K562 (cell line): ENCODE data around the gene SDR39U1. TPM values are rescaled to one million over a fixed set of nuclear protein-coding genes. Genes with fewer than 3 reads are reported as not detected.

Experiments
- BACH1 ChIP-seq: fragments of 200-800 bp; sonication (Bioruptor generic); IDR thresholded peaks from 2 replicates; pipeline ENCODE4 v1.6.1; 2016; ENCODE audit warnings: missing genetic modification characterization, missing compliant biosample characterization
- CBX2 ChIP-seq: fragments of 200-600 bp; sonication (generic); IDR thresholded peaks from one replicate; pipeline ENCODE4 v1.6.1; 2012; ENCODE audit warnings: mild to moderate bottlenecking, low read length, inconsistent platforms; ENCODE audit not compliant: insufficient read depth, poor library complexity, severe bottlenecking
- KDM4B ChIP-seq, 2 experiments: fragments of 450-650 bp in 1 of 2; sonication (generic) in 1 of 2; IDR thresholded peaks; 2 replicates each; pipeline ENCODE4 v1.6.1; 2016 to 2017; ENCODE audit warnings: borderline replicate concordance in 2 of 2, antibody characterized with exemption in 1 of 2, low read depth in 1 of 2, mild to moderate bottlenecking in 1 of 2
- MXI1 ChIP-seq: IDR thresholded peaks from 2 replicates; pipeline ENCODE4 v1.6.1; 2011; ENCODE audit warnings: low read depth, mild to moderate bottlenecking, improper control_type of control experiment, low read length
- NELFE ChIP-seq: IDR thresholded peaks from 2 replicates; pipeline ENCODE4 v1.6.1; 2011; ENCODE audit warnings: mild to moderate bottlenecking; ENCODE audit not compliant: insufficient read depth, insufficient read length
- NFIX ChIP-seq: fragments of 250-450 bp; sonication (Bioruptor Pico); IDR thresholded peaks from 2 replicates; pipeline ENCODE4 v1.4.0; 2020; ENCODE audit warnings: low read depth, mild to moderate bottlenecking, moderate library complexity
- RAD21 ChIP-seq, 2 experiments: fragments of 250-450 bp in 1 of 2; fragments of 450-650 bp in 1 of 2; sonication (Bioruptor Pico) in 1 of 2; formaldehyde crosslinking in 1 of 2; IDR thresholded peaks in 1 of 2; conservative IDR thresholded peaks in 1 of 2; 2 replicates each; pipeline versions ENCODE4 v1.4.0 to v1.8.0; 2020 to 2022; ENCODE audit warnings: mild to moderate bottlenecking in 2 of 2, moderate library complexity in 1 of 2
- SAFB2 ChIP-seq: fragments of 200-400 bp; formaldehyde crosslinking; IDR thresholded peaks from 2 replicates; pipeline ENCODE4 v1.6.1; 2018; ENCODE audit warnings: borderline replicate concordance, low read length, low read depth, moderate library complexity; ENCODE audit not compliant: severe bottlenecking
- TCFL5 ChIP-seq: fragments of 250-450 bp; sonication (Bioruptor Pico); conservative IDR thresholded peaks from 2 replicates; pipeline ENCODE4 v1.6.1; 2021; ENCODE audit warnings: mild to moderate bottlenecking, moderate library complexity, matching md5 sums
- TRIM24 ChIP-seq, 2 experiments: fragments of 450-650 bp; IDR thresholded peaks; 2 replicates each; pipeline ENCODE4 v1.6.1; 2016
- ZBTB1 ChIP-seq: sonication (generic); formaldehyde crosslinking; IDR thresholded peaks from 2 replicates; pipeline ENCODE4 v1.8.1; 2023; ENCODE audit warnings: missing genetic modification reagents, low read depth, mild to moderate bottlenecking, borderline replicate concordance
- ZC3H4 ChIP-seq: sonication (generic); formaldehyde crosslinking; IDR thresholded peaks from 2 replicates; pipeline ENCODE4 v1.9.0; 2021; ENCODE audit warnings: missing genetic modification reagents, borderline replicate concordance
- ZNF174 ChIP-seq: fragments of 250-450 bp; sonication (Bioruptor Pico); IDR thresholded peaks from 2 replicates; pipeline ENCODE4 v1.4.0; 2020; ENCODE audit warnings: mild to moderate bottlenecking
- ZNF263 ChIP-seq: sonication (generic); formaldehyde crosslinking; IDR thresholded peaks from 2 replicates; pipeline ENCODE4 v1.8.0; 2022; ENCODE audit warnings: mild to moderate bottlenecking, missing genetic modification reagents, borderline replicate concordance
- ZNF696 ChIP-seq: fragments of 250-450 bp; sonication (Bioruptor Pico); conservative IDR thresholded peaks from 2 replicates; pipeline ENCODE4 v1.4.0; 2020; ENCODE audit warnings: mild to moderate bottlenecking, moderate library complexity
- polyA plus RNA-seq, 8 experiments: library from polyadenylated mRNA; depleted of rRNA in 4 of 8; stranded (reverse) in 5 of 8; unstranded in 3 of 8; fragments of >200 nt; fragmentation: Nextera tagmentation in 2 of 8; fragmentation: Illumina TruSeq in 1 of 8; extraction: Ambion mirVana in 2 of 8; extraction: Trizol in 1 of 8; gene quantifications; 2 replicates each; pipeline versions ENCODE4 v1.2.1 to v1.2.3, GENCODE V29; 2011 to 2014; ENCODE audit warnings: inconsistent platforms in 1 of 8, missing spikeins in 1 of 8
- total RNA-seq, 7 experiments: library from RNA; depleted of rRNA in 6 of 7; stranded (reverse); fragments of >200 nt in 6 of 7; fragmentation: Illumina TruSeq in 2 of 7; extraction: Trizol in 2 of 7; gene quantifications; 2 replicates each; pipeline versions ENCODE4 v1.2.1 to v1.2.3, GENCODE V29; 2011 to 2021; ENCODE audit warnings: low replicate concordance in 1 of 7
- TF ChIP-seq, protein P1 (sequence below): IDR thresholded peaks from 3 replicates; pipeline ENCODE4 v1.6.1; 2011; ENCODE audit warnings: borderline replicate concordance, mild to moderate bottlenecking; ENCODE audit not compliant: insufficient read length, insufficient read depth
- TF ChIP-seq, protein P2 (sequence below): fragments of 450-650 bp; conservative IDR thresholded peaks from 2 replicates; pipeline ENCODE4 v1.6.1; 2016; ENCODE audit warnings: missing genetic modification characterization, low read depth, mild to moderate bottlenecking, missing compliant biosample characterization, moderate library complexity
- TF ChIP-seq, protein P3 (sequence below): fragments of 250-450 bp; sonication (Bioruptor Pico); IDR thresholded peaks from 2 replicates; pipeline ENCODE4 v1.4.0; 2020; ENCODE audit warnings: mild to moderate bottlenecking, moderate library complexity, borderline replicate concordance

The SDR39U1 gene
- total and polyA plus RNA-seq, 9 of the 15 experiments (the other 6 are each of a cell fraction or from before 2014, with no cell fraction given): 10.4 to 56.1 (median 19.8) TPM

DNA sequence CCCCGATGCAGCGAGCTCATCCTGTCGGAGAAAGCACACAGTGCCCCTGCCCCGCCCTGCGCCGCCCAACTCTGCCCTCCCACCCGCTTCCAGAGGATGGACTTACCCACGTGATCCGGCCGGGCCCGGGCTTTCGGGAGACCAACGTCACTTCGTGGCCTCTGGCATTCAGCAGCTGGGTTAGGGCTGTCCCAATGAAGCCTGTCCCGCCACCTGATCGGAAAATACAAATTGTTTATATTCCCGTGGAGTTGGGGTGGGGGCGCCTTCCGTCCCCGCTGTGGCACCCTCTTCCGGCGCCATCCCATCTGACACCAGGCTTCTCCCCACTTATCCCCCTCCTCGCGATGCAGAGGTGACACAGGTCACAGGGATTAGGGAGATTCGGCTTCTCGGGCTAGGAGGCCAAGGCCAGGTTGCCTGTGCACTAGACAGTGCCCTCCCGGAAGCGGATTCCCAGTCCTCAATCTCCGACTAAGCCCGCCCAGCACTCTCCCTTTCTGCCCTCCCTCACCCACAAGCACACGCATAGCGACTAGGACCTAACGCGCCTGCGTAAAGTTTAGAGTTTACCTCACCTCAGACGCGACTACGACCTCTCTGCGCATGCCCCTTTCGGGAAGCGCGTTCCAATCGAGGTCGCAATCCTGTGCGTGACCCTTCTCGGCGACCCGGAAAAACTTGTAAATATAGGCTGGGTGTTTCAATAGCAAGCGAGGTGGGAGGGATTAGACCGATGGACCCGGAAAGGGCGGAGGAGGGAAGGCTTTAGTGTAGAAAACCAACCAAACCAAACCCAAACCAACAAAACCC lies at the start of gene SDR39U1 (continued):
- TF ChIP-seq ZBTB1 (CRISPR knock-in tag): no peak
- no peak for TF ChIP-seq NFIX (CRISPR knock-in tag)
- TF ChIP-seq TCFL5 (CRISPR knock-in tag): no peak
- no peak for TF ChIP-seq ZNF696 (CRISPR knock-in tag)
- no peak for TF ChIP-seq SAFB2
- TF ChIP-seq, protein P1, sequence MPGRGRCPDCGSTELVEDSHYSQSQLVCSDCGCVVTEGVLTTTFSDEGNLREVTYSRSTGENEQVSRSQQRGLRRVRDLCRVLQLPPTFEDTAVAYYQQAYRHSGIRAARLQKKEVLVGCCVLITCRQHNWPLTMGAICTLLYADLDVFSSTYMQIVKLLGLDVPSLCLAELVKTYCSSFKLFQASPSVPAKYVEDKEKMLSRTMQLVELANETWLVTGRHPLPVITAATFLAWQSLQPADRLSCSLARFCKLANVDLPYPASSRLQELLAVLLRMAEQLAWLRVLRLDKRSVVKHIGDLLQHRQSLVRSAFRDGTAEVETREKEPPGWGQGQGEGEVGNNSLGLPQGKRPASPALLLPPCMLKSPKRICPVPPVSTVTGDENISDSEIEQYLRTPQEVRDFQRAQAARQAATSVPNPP: no peak
- TF ChIP-seq, protein P2, sequence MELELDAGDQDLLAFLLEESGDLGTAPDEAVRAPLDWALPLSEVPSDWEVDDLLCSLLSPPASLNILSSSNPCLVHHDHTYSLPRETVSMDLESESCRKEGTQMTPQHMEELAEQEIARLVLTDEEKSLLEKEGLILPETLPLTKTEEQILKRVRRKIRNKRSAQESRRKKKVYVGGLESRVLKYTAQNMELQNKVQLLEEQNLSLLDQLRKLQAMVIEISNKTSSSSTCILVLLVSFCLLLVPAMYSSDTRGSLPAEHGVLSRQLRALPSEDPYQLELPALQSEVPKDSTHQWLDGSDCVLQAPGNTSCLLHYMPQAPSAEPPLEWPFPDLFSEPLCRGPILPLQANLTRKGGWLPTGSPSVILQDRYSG (tag): no peak
- TF ChIP-seq ZNF263 (CRISPR knock-in tag): peak; percentile 13; the same call in 1 of the 2 replicates
- TF ChIP-seq NELFE: no peak
- peak in 1 of 2 experiments; percentile 77; a peak in 1 of 4 replicates for TF ChIP-seq TRIM24 (IDR thresholded peaks at IDR 0.05)
- TF ChIP-seq KDM4B (IDR thresholded peaks at IDR 0.05; ENCODE audit: borderline replicate concordance in 2 of 2, low read depth in 1 of 2): no peak; a peak in 1 of 4 replicates
- TF ChIP-seq RAD21 (CRISPR knock-in tag; conservative IDR thresholded peaks at IDR 0.05 in 1 of 2, IDR thresholded peaks at IDR 0.05 in 1 of 2): no peak
- no peak for TF ChIP-seq BACH1 (tag)
- TF ChIP-seq CBX2: no peak
- TF ChIP-seq, protein P3, sequence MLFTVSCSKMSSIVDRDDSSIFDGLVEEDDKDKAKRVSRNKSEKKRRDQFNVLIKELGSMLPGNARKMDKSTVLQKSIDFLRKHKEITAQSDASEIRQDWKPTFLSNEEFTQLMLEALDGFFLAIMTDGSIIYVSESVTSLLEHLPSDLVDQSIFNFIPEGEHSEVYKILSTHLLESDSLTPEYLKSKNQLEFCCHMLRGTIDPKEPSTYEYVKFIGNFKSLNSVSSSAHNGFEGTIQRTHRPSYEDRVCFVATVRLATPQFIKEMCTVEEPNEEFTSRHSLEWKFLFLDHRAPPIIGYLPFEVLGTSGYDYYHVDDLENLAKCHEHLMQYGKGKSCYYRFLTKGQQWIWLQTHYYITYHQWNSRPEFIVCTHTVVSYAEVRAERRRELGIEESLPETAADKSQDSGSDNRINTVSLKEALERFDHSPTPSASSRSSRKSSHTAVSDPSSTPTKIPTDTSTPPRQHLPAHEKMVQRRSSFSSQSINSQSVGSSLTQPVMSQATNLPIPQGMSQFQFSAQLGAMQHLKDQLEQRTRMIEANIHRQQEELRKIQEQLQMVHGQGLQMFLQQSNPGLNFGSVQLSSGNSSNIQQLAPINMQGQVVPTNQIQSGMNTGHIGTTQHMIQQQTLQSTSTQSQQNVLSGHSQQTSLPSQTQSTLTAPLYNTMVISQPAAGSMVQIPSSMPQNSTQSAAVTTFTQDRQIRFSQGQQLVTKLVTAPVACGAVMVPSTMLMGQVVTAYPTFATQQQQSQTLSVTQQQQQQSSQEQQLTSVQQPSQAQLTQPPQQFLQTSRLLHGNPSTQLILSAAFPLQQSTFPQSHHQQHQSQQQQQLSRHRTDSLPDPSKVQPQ (CRISPR knock-in tag): no peak
- TF ChIP-seq ZC3H4 (CRISPR knock-in tag): no peak
- TF ChIP-seq MXI1: no peak
- no peak for TF ChIP-seq ZNF174 (CRISPR knock-in tag)
